Neuronal stem cell (in vitro differentiated cells): ENCODE data around the gene PSMG4.
A peak's percentile ranks its signal among the peaks of the same experiment; 100 is the strongest.

Experiments
- DNase-seq: peaks from one replicate; pipeline ENCODE4 v3.0.0-alpha.2; 2013; ENCODE audit warnings: low spot score
- H2AFZ ChIP-seq: one replicate; pipeline ENCODE4 v1.6.1; 2013; ENCODE audit warnings: mild to moderate bottlenecking, low read length, inconsistent platforms
- H2AK5ac ChIP-seq: 2 replicates; pipeline ENCODE4 v1.6.1; 2013; ENCODE audit warnings: low read depth, mild to moderate bottlenecking, inconsistent platforms, low read length, moderate library complexity, mixed read lengths
- H2BK120ac ChIP-seq: 2 replicates; pipeline ENCODE4 v1.6.1; 2013; ENCODE audit warnings: low read depth, mild to moderate bottlenecking, inconsistent platforms, low read length, moderate library complexity, mixed read lengths
- H2BK12ac ChIP-seq: one replicate; pipeline ENCODE4 v1.6.1; 2013; ENCODE audit warnings: low read length, inconsistent platforms
- H2BK15ac ChIP-seq: 2 replicates; pipeline ENCODE4 v1.6.1; 2013; ENCODE audit warnings: mild to moderate bottlenecking, low read length, inconsistent platforms, mixed read lengths
- H2BK5ac ChIP-seq: one replicate; pipeline ENCODE4 v1.6.1; 2013; ENCODE audit warnings: inconsistent platforms, mild to moderate bottlenecking, low read length, moderate library complexity
- H3K14ac ChIP-seq: one replicate; pipeline ENCODE4 v1.6.1; 2013; ENCODE audit warnings: low read length, inconsistent platforms
- H3K18ac ChIP-seq: 2 replicates; pipeline ENCODE4 v1.6.1; 2013; ENCODE audit warnings: low read length, inconsistent platforms
- H3K23ac ChIP-seq: 2 replicates; pipeline ENCODE4 v1.6.1; 2013; ENCODE audit warnings: low read depth, mild to moderate bottlenecking, mixed read lengths, low read length, inconsistent platforms; ENCODE audit not compliant: poor library complexity
- H3K27ac ChIP-seq: replicated peaks from 3 replicates; pipeline ENCODE4 v1.5.1; 2013; ENCODE audit warnings: low read length, inconsistent platforms
- H3K27me3 ChIP-seq, 3 experiments: 2 replicates each; pipeline ENCODE4 v1.6.1; 2013; ENCODE audit warnings: low read length in 3 of 3, mild to moderate bottlenecking in 2 of 3, inconsistent platforms in 1 of 3, low read depth in 1 of 3, mixed read lengths in 1 of 3, moderate library complexity in 1 of 3; ENCODE audit not compliant: control insufficient read depth in 3 of 3, insufficient read depth in 3 of 3
- H3K36me3 ChIP-seq, 2 donors: replicated peaks in 1 of 2; 2 replicates each; pipeline ENCODE4 v1.6.1; 2013; ENCODE audit warnings: low read length in 2 of 2; ENCODE audit not compliant: control insufficient read depth in 2 of 2, insufficient read depth in 2 of 2
- H3K4ac ChIP-seq: 2 replicates; pipeline ENCODE4 v1.6.1; 2013; ENCODE audit warnings: inconsistent platforms, mild to moderate bottlenecking, low read length, moderate library complexity
- H3K4me1 ChIP-seq, 2 donors: 1 replicate in 1 of 2; 2 replicates in 1 of 2; pipeline ENCODE4 v1.6.1; 2013; ENCODE audit warnings: low read length in 2 of 2, low read depth in 1 of 2; ENCODE audit not compliant: control insufficient read depth in 2 of 2, insufficient read depth in 1 of 2
- H3K4me2 ChIP-seq: one replicate; pipeline ENCODE4 v1.6.1; 2013; ENCODE audit warnings: mild to moderate bottlenecking, low read length, inconsistent platforms; ENCODE audit not compliant: insufficient read depth, poor library complexity, severe bottlenecking
- H3K4me3 ChIP-seq, 2 donors: 2 replicates each; pipeline ENCODE4 v1.5.1; 2013; ENCODE audit warnings: low read length in 2 of 2, mild to moderate bottlenecking in 2 of 2, inconsistent platforms in 1 of 2, moderate library complexity in 1 of 2
- H3K79me1 ChIP-seq: one replicate; pipeline ENCODE4 v1.6.1; 2013; ENCODE audit warnings: low read depth, mild to moderate bottlenecking, inconsistent platforms, low read length, moderate library complexity
- H3K9ac ChIP-seq: one replicate; pipeline ENCODE4 v1.6.1; 2013; ENCODE audit warnings: mild to moderate bottlenecking, low read depth, low read length, inconsistent platforms; ENCODE audit not compliant: poor library complexity
- H3K9me3 ChIP-seq, 2 donors: replicated peaks in 1 of 2; 2 replicates each; pipeline versions ENCODE3 to v1.6.1; 2013; ENCODE audit warnings: low read length in 2 of 2, mild to moderate bottlenecking in 2 of 2, inconsistent platforms in 1 of 2, low read depth in 1 of 2, mixed read lengths in 1 of 2, moderate library complexity in 1 of 2; ENCODE audit not compliant: control insufficient read depth in 2 of 2, insufficient read depth in 1 of 2
- H4K8ac ChIP-seq: one replicate; pipeline ENCODE4 v1.6.1; 2013; ENCODE audit warnings: low read depth, mild to moderate bottlenecking, inconsistent platforms, low read length, moderate library complexity
- H4K91ac ChIP-seq: one replicate; pipeline ENCODE4 v1.6.1; 2013; ENCODE audit warnings: low read length, low read depth, mild to moderate bottlenecking, inconsistent platforms; ENCODE audit not compliant: poor library complexity
- WGBS, 2 donors: extraction: QIAGEN DNeasy Blood & Tissue Kit; methylation state at CpG; one replicate each; pipeline ENCODE4 v1.1.7; 2013; ENCODE audit warnings: missing lambda C conversion rate in 2 of 2, mixed read lengths in 1 of 2; ENCODE audit not compliant: insufficient read length in 2 of 2, insufficient replicate concordance in 1 of 2; ENCODE audit errors: extremely low coverage in 2 of 2; 5-methylcytosine and 5-hydroxymethylcytosine counted together

The PSMG4 gene

DNA sequence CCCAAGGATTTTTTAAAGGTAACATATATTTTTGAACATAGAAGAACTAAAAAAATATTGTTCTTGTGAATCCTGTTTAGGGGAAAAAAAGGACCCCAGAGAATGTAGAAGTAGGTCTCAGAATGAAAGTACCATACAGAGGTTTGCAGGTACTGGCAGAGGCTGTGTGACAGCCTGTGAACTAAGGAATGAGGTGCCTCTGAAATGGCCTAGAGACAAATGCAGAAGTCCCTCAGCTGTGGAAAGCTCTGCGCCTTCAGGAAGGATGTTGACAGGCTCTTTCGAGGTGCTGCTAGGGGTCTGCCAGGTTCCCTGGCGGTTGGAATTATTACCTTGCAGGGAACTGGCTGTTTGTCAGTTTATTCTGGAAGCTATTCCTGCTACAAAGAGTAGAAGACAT is 22.7 kb upstream of the PSMG4 start:
- Histone ChIP-seq H2BK5ac (no peak overlapping the region), H3K27me3 (no peaks in the 10 kb centered on the region), H3K23ac (no peak overlapping the region), H3K9me3 (no peaks in the 10 kb centered on the region), H3K18ac (no peak overlapping the region), H3K4ac (no peak overlapping the region), H3K4me2 (no peak overlapping the region), H2BK12ac (no peak overlapping the region), H3K9ac (no peak overlapping the region), H2BK120ac (no peak overlapping the region), H4K91ac (no peak overlapping the region), H2AK5ac (no peak overlapping the region), H3K4me1 (peaks cover 5% of the 10 kb centered on the region in 2 donors), H2AFZ (no peak overlapping the region), H3K27ac (no peak overlapping the region), H3K14ac (no peak overlapping the region), H4K8ac (no peak overlapping the region), H3K79me1 (no peaks in the 10 kb centered on the region), H3K36me3 (peaks cover 0 to 12% of the 10 kb centered on the region in 2 donors), H3K4me3 (no peak overlapping the region), H2BK15ac (no peak overlapping the region)
- DNase-seq: no peak
- no CpG with 5 or more reads among the region's 3 CpGs for WGBS, 2 donors

DNA sequence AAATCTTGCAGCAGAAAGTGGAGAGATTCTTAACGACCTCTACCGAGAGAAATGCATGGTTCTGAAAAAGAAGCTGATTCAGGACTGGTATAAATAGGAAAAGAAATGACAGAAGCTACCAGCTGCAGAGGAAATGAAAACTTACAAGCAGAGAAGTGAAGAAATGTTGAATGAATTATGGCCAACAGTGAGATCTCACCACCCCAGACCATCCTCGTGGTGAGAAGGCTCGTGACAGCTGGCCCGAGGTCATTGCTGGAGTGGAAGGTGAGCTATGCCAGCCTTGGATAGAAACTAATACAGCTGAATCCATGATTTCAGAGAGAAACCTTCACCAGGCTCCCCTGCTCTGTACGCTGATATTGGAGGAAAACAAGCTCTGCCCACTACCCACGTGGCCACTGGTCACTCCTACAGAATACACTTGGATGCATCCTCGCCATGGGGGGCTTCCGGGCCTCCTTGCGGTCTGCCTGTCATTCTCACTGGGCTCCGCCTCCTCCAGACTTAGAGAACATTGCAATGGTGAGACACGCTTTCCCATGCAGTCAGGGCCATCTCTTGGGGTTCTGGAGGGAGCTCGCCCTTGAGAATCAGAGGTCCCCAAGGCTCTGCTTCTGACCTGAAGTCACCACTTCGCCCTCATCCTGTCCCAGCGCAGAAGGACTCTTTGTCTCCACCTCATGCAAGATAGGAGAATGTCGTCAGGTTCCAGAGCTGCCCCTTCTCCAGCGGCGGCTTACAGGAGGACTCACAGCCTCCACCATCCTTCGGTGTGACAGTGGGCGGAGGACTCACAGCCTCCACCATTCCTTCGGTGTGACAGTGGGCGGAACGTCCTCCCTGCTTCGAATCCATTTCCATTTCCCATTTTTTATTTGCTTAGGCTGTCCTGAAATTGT is 20.7 kb upstream of the PSMG4 start:
- Histone ChIP-seq H3K36me3 (peaks cover 0 to 12% of the 10 kb centered on the region in 2 donors), H2BK12ac (no peak overlapping the region), H3K4me2 (no peak overlapping the region), H2AFZ (no peak overlapping the region), H2AK5ac (no peak overlapping the region), H3K27ac (no peak overlapping the region), H4K8ac (no peak overlapping the region), H3K79me1 (no peaks in the 10 kb centered on the region), H3K9ac (no peak overlapping the region), H4K91ac (no peak overlapping the region), H3K18ac (no peak overlapping the region), H3K27me3 (no peaks in the 10 kb centered on the region), H3K23ac (no peak overlapping the region), H3K4me1 (peaks cover 5 to 9% of the 10 kb centered on the region in 2 donors), H2BK15ac (peak overlapping the region; percentile 54), H2BK120ac (no peak overlapping the region), H3K4ac (no peak overlapping the region), H2BK5ac (peak overlapping the region; percentile 0), H3K9me3 (no peaks in the 10 kb centered on the region), H3K4me3 (no peak overlapping the region), H3K14ac (no peak overlapping the region)
- no peak for DNase-seq
- WGBS, 2 donors: no CpG with 5 or more reads among the region's 24 CpGs

DNA sequence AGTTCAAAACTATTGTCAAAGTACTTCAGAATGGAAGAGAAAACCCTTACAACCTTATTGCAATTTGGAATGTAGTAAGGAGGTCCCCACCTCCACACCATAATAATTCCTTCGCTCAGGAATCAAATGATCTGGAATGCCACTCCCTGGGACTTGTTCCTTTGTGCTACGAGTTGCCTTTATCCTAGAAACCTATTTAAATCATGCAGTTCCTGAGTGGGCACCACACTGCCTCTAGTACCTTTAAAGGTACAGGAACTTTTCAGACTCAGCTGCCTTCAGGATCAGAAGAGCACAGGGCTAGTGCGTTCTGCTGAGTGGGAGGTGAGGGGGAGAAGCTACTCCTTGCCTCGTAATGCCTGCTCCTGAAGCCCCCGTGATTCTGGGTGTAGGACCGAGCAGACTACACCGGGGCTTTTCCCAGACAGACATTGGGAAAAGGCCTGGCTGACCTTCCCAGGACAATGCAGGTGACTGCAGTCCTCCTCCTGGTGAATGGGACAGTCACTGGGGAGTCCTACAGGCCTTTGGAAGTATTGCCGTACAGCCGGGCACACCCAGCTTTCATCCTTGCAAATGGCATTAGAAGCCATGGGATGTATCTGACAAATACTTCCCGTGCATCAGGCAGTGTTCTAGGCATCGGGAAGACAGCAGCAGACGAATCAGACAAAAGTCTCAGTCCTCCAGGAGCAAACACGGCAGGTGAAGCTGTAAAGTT is 19.5 kb upstream of the PSMG4 start:
- H2AK5ac ChIP-seq: no peak overlapping the region
- H3K4me2 ChIP-seq: no peak overlapping the region
- peaks cover 0 to 20% of the 10 kb centered on the region in 2 donors for H3K36me3 ChIP-seq
- no peak overlapping the region for H4K91ac ChIP-seq
- H4K8ac ChIP-seq: no peak overlapping the region
- no peak overlapping the region for H2BK120ac ChIP-seq
- DNase-seq: no peak
- H3K23ac ChIP-seq: no peak overlapping the region
- H3K4me3 ChIP-seq: no peak overlapping the region
- H2BK15ac ChIP-seq: no peak overlapping the region
- no peaks in the 10 kb centered on the region for H3K9me3 ChIP-seq
- H3K14ac ChIP-seq: no peak overlapping the region
- no peak overlapping the region for H2AFZ ChIP-seq
- no peaks in the 10 kb centered on the region for H3K79me1 ChIP-seq
- H2BK5ac ChIP-seq: no peak overlapping the region
- peaks cover 0 to 10% of the 10 kb centered on the region in 2 donors for H3K4me1 ChIP-seq
- H3K27me3 ChIP-seq: no peaks in the 10 kb centered on the region
- no peak overlapping the region for H3K27ac ChIP-seq
- H3K4ac ChIP-seq: no peak overlapping the region
- H2BK12ac ChIP-seq: no peak overlapping the region
- no peak overlapping the region for H3K18ac ChIP-seq
- no peak overlapping the region for H3K9ac ChIP-seq
- no CpG with 5 or more reads among the region's 13 CpGs for WGBS, 2 donors

DNA sequence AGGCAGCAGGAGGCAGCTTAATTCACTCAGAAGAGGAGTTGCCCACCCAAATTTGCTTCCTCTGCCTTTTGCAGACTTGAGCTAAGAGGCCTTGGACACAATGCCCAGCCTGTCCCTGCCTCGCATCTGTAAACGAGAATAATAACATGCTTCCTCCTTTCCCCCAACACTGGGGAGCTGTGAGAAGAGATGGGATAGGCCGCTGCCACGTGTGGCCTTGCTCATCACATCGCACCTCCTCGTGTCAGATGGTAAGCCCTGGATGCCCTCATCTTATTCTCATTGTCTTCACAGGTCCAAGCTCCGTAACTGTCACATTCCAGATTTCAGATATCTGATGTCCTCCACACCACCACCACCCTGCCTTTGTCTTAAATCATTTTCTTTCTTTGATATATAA is 18.2 kb upstream of the PSMG4 start:
- H3K4me3 ChIP-seq: peak overlapping the region in 1 of 2 donors; percentile 11
- H3K18ac ChIP-seq: no peak overlapping the region
- H2AFZ ChIP-seq: no peak overlapping the region
- H2BK15ac ChIP-seq: no peak overlapping the region
- no peaks in the 10 kb centered on the region for H3K9me3 ChIP-seq
- H3K23ac ChIP-seq: no peak overlapping the region
- no peak for DNase-seq
- peaks cover 0 to 30% of the 10 kb centered on the region in 2 donors for H3K36me3 ChIP-seq
- H2BK5ac ChIP-seq: no peak overlapping the region
- no peak overlapping the region for H2AK5ac ChIP-seq
- H3K4me2 ChIP-seq: no peak overlapping the region
- WGBS, 2 donors: no CpG with 5 or more reads among the region's 7 CpGs
- no peaks in the 10 kb centered on the region for H3K79me1 ChIP-seq
- H3K9ac ChIP-seq: no peak overlapping the region
- no peak overlapping the region for H3K14ac ChIP-seq
- no peak overlapping the region for H2BK12ac ChIP-seq
- H3K27ac ChIP-seq: no peak overlapping the region
- peaks cover 0 to 10% of the 10 kb centered on the region in 2 donors for H3K4me1 ChIP-seq
- H4K91ac ChIP-seq: no peak overlapping the region
- no peaks in the 10 kb centered on the region for H3K27me3 ChIP-seq
- H2BK120ac ChIP-seq: no peak overlapping the region
- no peak overlapping the region for H4K8ac ChIP-seq
- H3K4ac ChIP-seq: no peak overlapping the region
